ENCODE measurements around the gene ROBO1. TPM values are rescaled to one million over a fixed set of nuclear protein-coding genes. Genes with fewer than 3 reads are reported as not detected.

Gene ROBO1
- polyA plus RNA-seq, 2 donors = 4.7 to 12.0 TPM

DNA sequence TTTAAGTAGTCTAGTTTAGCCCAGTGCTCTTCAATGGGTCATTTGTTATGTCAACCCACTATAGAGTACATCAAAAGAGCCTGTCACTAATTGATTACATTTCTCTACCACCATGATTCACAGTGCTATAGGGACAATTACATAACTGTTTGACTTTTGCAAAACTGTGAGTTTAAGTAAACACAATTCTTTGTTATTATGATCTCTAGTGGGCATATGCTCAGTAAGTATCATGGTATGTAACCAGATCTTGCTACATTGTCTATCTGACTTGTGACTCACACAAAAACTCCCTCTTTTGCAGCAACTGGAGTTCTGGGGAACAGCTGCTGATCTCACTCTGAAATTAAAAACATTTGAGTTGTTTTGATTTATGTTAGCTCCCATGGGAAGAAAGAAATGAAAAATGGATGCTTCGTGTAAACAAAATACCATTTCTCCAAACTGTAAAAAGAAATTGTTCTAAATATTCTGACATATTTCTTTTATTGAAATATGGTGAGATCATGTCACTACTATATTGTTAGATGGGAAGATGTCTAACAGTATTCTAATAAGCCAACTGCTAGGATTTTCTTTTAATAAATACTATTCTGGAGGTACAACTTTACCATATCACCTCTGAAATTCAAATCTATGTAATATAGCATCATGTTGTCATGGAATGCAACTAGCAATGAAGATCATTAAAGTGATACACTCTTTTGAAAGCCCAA lies 470.4 kb downstream of the ROBO1 start:
- H3K36me3 ChIP-seq (ENCODE audit: control insufficient read depth in 2 of 2, insufficient read depth in 2 of 2, low read length in 1 of 2) = no peaks in the 10 kb centered on the region
- H3K27me3 ChIP-seq (ENCODE audit: control insufficient read depth in 1 of 2, insufficient read depth in 2 of 2, low read length in 2 of 2) = no peaks in the 10 kb centered on the region
- H3K9me3 ChIP-seq (ENCODE audit: control insufficient read depth in 2 of 2, insufficient read depth in 1 of 2, low read depth in 1 of 2, low read length in 1 of 2) = peaks cover 0 to 2% of the 10 kb centered on the region in 2 donors
- H3K4me1 ChIP-seq (ENCODE audit: control insufficient read depth in 2 of 2, insufficient read depth in 2 of 2, low read length in 1 of 2) = no peaks in the 10 kb centered on the region
- 22 to 48% methylated on average over 1 of the region's 1 CpG for WGBS, 2 donors
- no peak overlapping the region for H3K4me3 ChIP-seq (ENCODE audit: low read depth in 1 of 2, low read length in 2 of 2)
- no peak overlapping the region for H3K27ac ChIP-seq (ENCODE audit: low read depth in 2 of 2, low read length in 1 of 2)

DNA sequence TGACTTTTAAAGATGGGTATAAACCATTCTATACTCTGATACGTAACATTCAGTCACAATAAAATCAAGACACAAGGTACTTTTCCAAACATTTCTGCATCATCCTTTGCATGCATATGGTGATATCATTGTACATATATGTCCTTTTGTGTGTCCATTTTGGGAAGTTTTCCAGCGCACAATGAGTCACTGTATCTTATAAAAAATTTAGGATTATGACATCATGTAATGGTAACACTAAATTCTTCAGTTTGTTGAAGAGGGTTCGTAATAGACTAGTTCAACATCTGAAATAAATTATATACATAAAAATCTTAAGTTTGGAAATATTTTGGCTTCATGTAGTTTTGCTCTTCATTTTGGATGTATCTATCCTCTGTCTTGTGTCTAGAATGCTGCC lies 480.9 kb downstream of the ROBO1 start:
- Histone ChIP-seq H3K4me1 (ENCODE audit: control insufficient read depth in 2 of 2, insufficient read depth in 2 of 2, low read length in 1 of 2) (no peaks in the 10 kb centered on the region), H3K4me3 (ENCODE audit: low read depth in 1 of 2, low read length in 2 of 2) (no peak overlapping the region), H3K9me3 (ENCODE audit: control insufficient read depth in 2 of 2, insufficient read depth in 1 of 2, low read depth in 1 of 2, low read length in 1 of 2) (no peaks in the 10 kb centered on the region), H3K36me3 (ENCODE audit: control insufficient read depth in 2 of 2, insufficient read depth in 2 of 2, low read length in 1 of 2) (no peaks in the 10 kb centered on the region), H3K27me3 (ENCODE audit: control insufficient read depth in 1 of 2, insufficient read depth in 2 of 2, low read length in 2 of 2) (no peaks in the 10 kb centered on the region), H3K27ac (ENCODE audit: low read depth in 2 of 2, low read length in 1 of 2) (no peak overlapping the region)
- WGBS, 2 donors = 91 to 95% methylated on average over 3 of the region's 3 CpGs

DNA sequence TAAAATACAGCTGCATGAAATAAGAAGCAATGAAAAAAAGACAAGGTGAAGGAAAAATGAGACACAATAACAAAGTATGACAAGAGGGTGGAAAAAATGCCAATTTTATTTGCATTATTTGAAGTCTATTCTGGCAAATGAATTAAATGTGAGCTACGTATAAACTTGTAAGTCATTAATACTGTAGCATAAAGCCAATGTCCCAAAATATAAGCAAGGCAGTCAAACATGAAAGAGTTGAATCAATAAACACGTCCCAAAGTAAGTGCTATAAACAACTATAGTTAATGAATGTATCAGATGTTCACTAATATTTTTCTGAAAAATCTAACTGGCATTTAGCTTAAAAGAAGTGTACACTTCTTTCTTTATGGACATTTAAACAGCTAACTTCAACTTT lies 481.9 kb downstream of the ROBO1 start:
- Histone ChIP-seq H3K27ac (ENCODE audit: low read depth in 2 of 2, low read length in 1 of 2) (no peak overlapping the region), H3K9me3 (ENCODE audit: control insufficient read depth in 2 of 2, insufficient read depth in 1 of 2, low read depth in 1 of 2, low read length in 1 of 2) (no peaks in the 10 kb centered on the region), H3K4me3 (ENCODE audit: low read depth in 1 of 2, low read length in 2 of 2) (no peak overlapping the region), H3K27me3 (ENCODE audit: control insufficient read depth in 1 of 2, insufficient read depth in 2 of 2, low read length in 2 of 2) (no peaks in the 10 kb centered on the region), H3K36me3 (ENCODE audit: control insufficient read depth in 2 of 2, insufficient read depth in 2 of 2, low read length in 1 of 2) (no peaks in the 10 kb centered on the region), H3K4me1 (ENCODE audit: control insufficient read depth in 2 of 2, insufficient read depth in 2 of 2, low read length in 1 of 2) (no peaks in the 10 kb centered on the region)
- 59 to 72% methylated on average over 2 of the region's 2 CpGs for WGBS, 2 donors

DNA sequence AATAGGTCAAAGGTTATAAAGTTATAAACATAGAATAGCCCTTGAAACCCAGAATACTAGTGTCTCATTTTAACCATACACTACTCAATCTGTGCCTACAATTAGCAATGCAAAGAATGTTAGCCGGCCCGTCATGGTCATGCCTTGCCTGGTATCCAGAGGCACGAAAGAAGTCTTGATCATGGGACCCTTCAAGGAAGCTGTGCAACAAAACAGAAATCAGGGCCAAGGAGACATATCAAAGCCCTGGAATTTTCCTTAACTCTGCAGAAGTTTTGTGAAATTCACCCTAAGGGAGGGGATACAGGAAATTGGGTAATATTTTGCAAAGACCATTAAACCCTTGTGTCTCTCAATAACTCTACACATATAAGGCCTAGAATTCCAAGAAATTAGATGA lies 482.4 kb downstream of the ROBO1 start:
- Histone ChIP-seq H3K27ac (ENCODE audit: low read depth in 2 of 2, low read length in 1 of 2) (no peak overlapping the region), H3K4me1 (ENCODE audit: control insufficient read depth in 2 of 2, insufficient read depth in 2 of 2, low read length in 1 of 2) (no peaks in the 10 kb centered on the region), H3K9me3 (ENCODE audit: control insufficient read depth in 2 of 2, insufficient read depth in 1 of 2, low read depth in 1 of 2, low read length in 1 of 2) (no peaks in the 10 kb centered on the region), H3K4me3 (ENCODE audit: low read depth in 1 of 2, low read length in 2 of 2) (no peak overlapping the region), H3K36me3 (ENCODE audit: control insufficient read depth in 2 of 2, insufficient read depth in 2 of 2, low read length in 1 of 2) (no peaks in the 10 kb centered on the region), H3K27me3 (ENCODE audit: control insufficient read depth in 1 of 2, insufficient read depth in 2 of 2, low read length in 2 of 2) (no peaks in the 10 kb centered on the region)
- 84 to 85% methylated on average over 3 of the region's 3 CpGs for WGBS, 2 donors

DNA sequence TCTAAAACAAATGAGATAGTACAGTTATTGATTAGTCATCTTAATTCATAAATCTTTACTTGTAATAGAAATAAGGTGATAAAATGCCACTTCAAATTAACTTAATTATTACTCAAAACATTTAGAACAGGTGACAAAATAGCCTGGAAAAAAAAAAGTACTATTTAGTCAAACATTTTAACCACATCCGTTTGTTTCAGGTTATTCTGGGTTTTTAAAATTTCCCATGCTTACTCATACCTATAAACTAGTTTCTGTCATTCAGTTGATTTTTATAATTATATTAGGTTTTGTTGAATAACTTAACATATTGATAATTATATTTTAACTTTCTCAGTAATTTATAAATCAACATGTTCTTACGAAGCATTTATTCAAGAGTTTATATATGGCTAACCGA lies 483.0 kb downstream of the ROBO1 start:
- H3K4me3 ChIP-seq (ENCODE audit: low read depth in 1 of 2, low read length in 2 of 2) = no peak overlapping the region
- H3K4me1 ChIP-seq (ENCODE audit: control insufficient read depth in 2 of 2, insufficient read depth in 2 of 2, low read length in 1 of 2) = no peaks in the 10 kb centered on the region
- no peaks in the 10 kb centered on the region for H3K9me3 ChIP-seq (ENCODE audit: control insufficient read depth in 2 of 2, insufficient read depth in 1 of 2, low read depth in 1 of 2, low read length in 1 of 2)
- no peak overlapping the region for H3K27ac ChIP-seq (ENCODE audit: low read depth in 2 of 2, low read length in 1 of 2)
- H3K36me3 ChIP-seq (ENCODE audit: control insufficient read depth in 2 of 2, insufficient read depth in 2 of 2, low read length in 1 of 2) = no peaks in the 10 kb centered on the region
- no peaks in the 10 kb centered on the region for H3K27me3 ChIP-seq (ENCODE audit: control insufficient read depth in 1 of 2, insufficient read depth in 2 of 2, low read length in 2 of 2)
- 87 to 91% methylated on average over 3 of the region's 3 CpGs for WGBS, 2 donors

DNA sequence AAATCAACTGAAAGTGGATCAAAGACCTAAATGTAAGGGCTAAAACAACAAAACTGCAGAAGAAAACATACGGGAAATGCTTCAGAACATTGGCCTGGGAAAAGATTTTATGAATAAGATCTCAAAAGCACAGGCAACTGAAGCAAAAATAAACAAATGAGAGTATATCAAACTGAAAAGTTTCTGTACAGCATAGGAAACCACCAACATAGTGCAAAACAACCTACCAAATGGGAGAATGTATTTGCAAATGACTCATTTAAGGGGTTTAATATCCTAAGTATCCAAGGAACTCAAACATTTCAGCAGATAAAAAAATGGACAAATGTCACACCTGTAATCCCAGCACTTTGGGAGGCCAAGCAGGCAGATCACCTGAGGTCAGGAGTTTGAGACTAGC lies 489.1 kb downstream of the ROBO1 start:
- H3K36me3 ChIP-seq (ENCODE audit: control insufficient read depth in 2 of 2, insufficient read depth in 2 of 2, low read length in 1 of 2) = no peaks in the 10 kb centered on the region
- H3K27ac ChIP-seq (ENCODE audit: low read depth in 2 of 2, low read length in 1 of 2) = no peak overlapping the region
- WGBS, 2 donors = 69 to 81% methylated on average over 1 of the region's 1 CpG
- no peaks in the 10 kb centered on the region for H3K9me3 ChIP-seq (ENCODE audit: control insufficient read depth in 2 of 2, insufficient read depth in 1 of 2, low read depth in 1 of 2, low read length in 1 of 2)
- no peaks in the 10 kb centered on the region for H3K27me3 ChIP-seq (ENCODE audit: control insufficient read depth in 1 of 2, insufficient read depth in 2 of 2, low read length in 2 of 2)
- no peaks in the 10 kb centered on the region for H3K4me1 ChIP-seq (ENCODE audit: control insufficient read depth in 2 of 2, insufficient read depth in 2 of 2, low read length in 1 of 2)
- no peak overlapping the region for H3K4me3 ChIP-seq (ENCODE audit: low read depth in 1 of 2, low read length in 2 of 2)

DNA sequence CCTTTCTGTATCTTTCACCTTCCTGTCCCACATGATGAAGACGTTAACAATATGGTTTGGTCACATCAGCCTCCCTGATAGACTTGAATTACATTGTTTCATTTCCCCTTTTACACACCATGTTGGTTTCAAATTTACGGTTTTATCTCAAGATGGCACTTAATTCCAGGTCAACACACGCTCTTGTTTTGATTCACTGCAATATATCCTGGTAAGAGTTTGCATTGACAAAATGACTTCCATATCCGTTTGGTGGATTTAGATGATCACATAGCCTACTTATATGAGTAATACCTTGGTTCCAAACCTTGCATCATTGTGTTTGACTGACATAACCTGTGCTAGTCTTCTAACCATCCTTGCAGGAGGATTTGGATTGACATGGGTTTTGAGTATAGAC lies 499.4 kb downstream of the ROBO1 start:
- no peaks in the 10 kb centered on the region for H3K36me3 ChIP-seq (ENCODE audit: control insufficient read depth in 2 of 2, insufficient read depth in 2 of 2, low read length in 1 of 2)
- 82 to 84% methylated on average over 4 of the region's 4 CpGs for WGBS, 2 donors
- H3K4me1 ChIP-seq (ENCODE audit: control insufficient read depth in 2 of 2, insufficient read depth in 2 of 2, low read length in 1 of 2) = no peaks in the 10 kb centered on the region
- H3K27me3 ChIP-seq (ENCODE audit: control insufficient read depth in 1 of 2, insufficient read depth in 2 of 2, low read length in 2 of 2) = no peaks in the 10 kb centered on the region
- no peak overlapping the region for H3K27ac ChIP-seq (ENCODE audit: low read depth in 2 of 2, low read length in 1 of 2)
- no peaks in the 10 kb centered on the region for H3K9me3 ChIP-seq (ENCODE audit: control insufficient read depth in 2 of 2, insufficient read depth in 1 of 2, low read depth in 1 of 2, low read length in 1 of 2)
- no peak overlapping the region for H3K4me3 ChIP-seq (ENCODE audit: low read depth in 1 of 2, low read length in 2 of 2)

DNA sequence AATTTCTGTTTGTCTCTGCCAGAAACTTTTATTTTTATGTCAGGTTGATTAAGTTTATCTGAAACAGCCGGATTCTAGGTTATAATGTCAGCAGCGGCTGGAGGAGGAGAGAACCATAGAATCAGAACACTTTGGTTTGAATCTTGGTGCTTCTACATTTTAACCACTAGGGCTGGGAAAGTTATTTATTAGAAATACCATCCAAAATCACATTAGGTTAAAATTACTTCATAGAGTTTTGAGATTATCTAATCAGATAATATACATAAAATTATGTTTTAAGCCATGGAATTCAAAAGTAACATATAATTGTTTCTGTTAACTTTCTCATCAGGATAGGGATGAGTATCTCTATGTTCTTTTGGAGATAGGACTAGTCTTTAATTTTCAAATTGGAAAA lies 502.9 kb downstream of the ROBO1 start:
- Histone ChIP-seq H3K4me3 (ENCODE audit: low read depth in 1 of 2, low read length in 2 of 2) (no peak overlapping the region), H3K27ac (ENCODE audit: low read depth in 2 of 2, low read length in 1 of 2) (no peak overlapping the region), H3K27me3 (ENCODE audit: control insufficient read depth in 1 of 2, insufficient read depth in 2 of 2, low read length in 2 of 2) (no peaks in the 10 kb centered on the region), H3K4me1 (ENCODE audit: control insufficient read depth in 2 of 2, insufficient read depth in 2 of 2, low read length in 1 of 2) (no peaks in the 10 kb centered on the region), H3K9me3 (ENCODE audit: control insufficient read depth in 2 of 2, insufficient read depth in 1 of 2, low read depth in 1 of 2, low read length in 1 of 2) (no peaks in the 10 kb centered on the region), H3K36me3 (ENCODE audit: control insufficient read depth in 2 of 2, insufficient read depth in 2 of 2, low read length in 1 of 2) (no peaks in the 10 kb centered on the region)
- 80 to 90% methylated on average over 2 of the region's 2 CpGs for WGBS, 2 donors

- no peaks in the 10 kb centered on the region for H3K4me1 ChIP-seq (ENCODE audit: control insufficient read depth in 2 of 2, insufficient read depth in 2 of 2, low read length in 1 of 2)
- H3K9me3 ChIP-seq (ENCODE audit: control insufficient read depth in 2 of 2, insufficient read depth in 1 of 2, low read depth in 1 of 2, low read length in 1 of 2) = no peaks in the 10 kb centered on the region
- WGBS, 2 donors = 65 to 74% methylated on average over 1 of the region's 1 CpG
- no peak overlapping the region for H3K27ac ChIP-seq (ENCODE audit: low read depth in 2 of 2, low read length in 1 of 2)
- no peaks in the 10 kb centered on the region for H3K36me3 ChIP-seq (ENCODE audit: control insufficient read depth in 2 of 2, insufficient read depth in 2 of 2, low read length in 1 of 2)
- no peak overlapping the region for H3K4me3 ChIP-seq (ENCODE audit: low read depth in 1 of 2, low read length in 2 of 2)
- no peaks in the 10 kb centered on the region for H3K27me3 ChIP-seq (ENCODE audit: control insufficient read depth in 1 of 2, insufficient read depth in 2 of 2, low read length in 2 of 2)
Observed at GRCh38 chr3:79263423-79263822, 504.4 kb downstream of the ROBO1 start.

- 81 to 84% methylated on average over 1 of the region's 1 CpG for WGBS, 2 donors
Observed at GRCh38 chr3:79258479-79258878, 509.3 kb downstream of the ROBO1 start.

More at GRCh38 chr3:79258479-79258878, 509.3 kb downstream of the ROBO1 start:
- Histone ChIP-seq H3K27me3 (ENCODE audit: control insufficient read depth in 1 of 2, insufficient read depth in 2 of 2, low read length in 2 of 2) (no peaks in the 10 kb centered on the region), H3K4me3 (ENCODE audit: low read depth in 1 of 2, low read length in 2 of 2) (no peak overlapping the region), H3K36me3 (ENCODE audit: control insufficient read depth in 2 of 2, insufficient read depth in 2 of 2, low read length in 1 of 2) (no peaks in the 10 kb centered on the region), H3K4me1 (ENCODE audit: control insufficient read depth in 2 of 2, insufficient read depth in 2 of 2, low read length in 1 of 2) (no peaks in the 10 kb centered on the region), H3K9me3 (ENCODE audit: control insufficient read depth in 2 of 2, insufficient read depth in 1 of 2, low read depth in 1 of 2, low read length in 1 of 2) (no peaks in the 10 kb centered on the region), H3K27ac (ENCODE audit: low read depth in 2 of 2, low read length in 1 of 2) (no peak overlapping the region)

All from esophagus (tissue), 2 donors.